ENCODE data around the gene ACY1. TPM values are rescaled to one million over a fixed set of nuclear protein-coding genes. Genes with fewer than 3 reads are reported as not detected.
A peak's percentile ranks its signal among the peaks of the same experiment; 100 is the strongest.

Gene ACY1
- total and polyA plus RNA-seq, 2 of the 13 experiments (the other 11 are each of a cell fraction or from before 2014, with no cell fraction given): 113 to 162 TPM

DNA sequence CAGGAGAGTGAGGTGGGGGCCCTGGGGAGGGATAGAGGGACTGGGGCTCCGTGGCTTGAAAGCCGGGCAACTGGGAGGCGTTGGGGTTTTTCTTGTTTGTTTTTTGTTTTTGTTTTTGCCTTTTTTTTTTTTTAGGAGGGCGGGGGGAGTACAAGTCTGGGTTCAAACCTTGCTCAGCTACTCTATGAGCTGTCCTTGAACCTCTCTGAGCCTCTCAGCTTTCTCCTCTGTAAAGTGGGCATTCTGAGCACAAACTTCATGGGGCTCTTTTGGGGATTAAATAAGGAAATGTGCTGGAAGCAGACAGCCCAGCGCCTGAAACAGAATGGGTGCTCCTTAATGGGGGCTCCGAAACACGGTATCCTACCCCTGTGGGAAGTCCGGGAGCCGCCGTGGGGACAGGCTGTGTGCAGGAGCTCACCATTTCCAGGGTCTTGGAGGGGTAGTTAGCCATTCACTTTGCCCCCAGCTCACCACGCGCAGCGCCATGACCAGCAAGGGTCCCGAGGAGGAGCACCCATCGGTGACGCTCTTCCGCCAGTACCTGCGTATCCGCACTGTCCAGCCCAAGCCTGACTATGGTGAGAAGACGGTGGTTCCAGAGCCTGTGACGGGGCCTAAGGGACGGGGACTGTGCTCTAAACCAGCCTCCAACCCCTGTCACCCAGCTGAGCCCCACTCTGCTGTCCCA is 388 bp downstream of the ACY1 start:
- 3% methylated on average over 11 of the region's 22 CpGs for WGBS (ENCODE audit: low lambda C conversion rate)
- in situ Hi-C loops (cut with HindIII; ENCODE audit: extremely low pct_ligation_motif_present, low pct_unique_long_range_greater_than_20kb): no loop called here
- TSS peak; percentile 92 for BruUV-seq (replicated peaks)
- TF ChIP-seq, protein P1, sequence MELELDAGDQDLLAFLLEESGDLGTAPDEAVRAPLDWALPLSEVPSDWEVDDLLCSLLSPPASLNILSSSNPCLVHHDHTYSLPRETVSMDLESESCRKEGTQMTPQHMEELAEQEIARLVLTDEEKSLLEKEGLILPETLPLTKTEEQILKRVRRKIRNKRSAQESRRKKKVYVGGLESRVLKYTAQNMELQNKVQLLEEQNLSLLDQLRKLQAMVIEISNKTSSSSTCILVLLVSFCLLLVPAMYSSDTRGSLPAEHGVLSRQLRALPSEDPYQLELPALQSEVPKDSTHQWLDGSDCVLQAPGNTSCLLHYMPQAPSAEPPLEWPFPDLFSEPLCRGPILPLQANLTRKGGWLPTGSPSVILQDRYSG (CRISPR knock-in tag; IDR thresholded peaks at IDR 0.05): no peak
- no peak for TF ChIP-seq HMGXB3 (CRISPR knock-in tag; IDR thresholded peaks at IDR 0.05; ENCODE audit: borderline replicate concordance)
- peak; percentile 3 for TF ChIP-seq HNRNPK (IDR thresholded peaks at IDR 0.05; ENCODE audit: low read depth, low read length, poor library complexity, severe bottlenecking)
- peak; percentile 45; the same call in 1 of the 2 replicates for TF ChIP-seq ZNF687 (CRISPR knock-in tag; IDR thresholded peaks at IDR 0.05)
- no peak for TF ChIP-seq DNMT3B (CRISPR knock-in tag; conservative IDR thresholded peaks at IDR 0.05)
- no peak for TF ChIP-seq ZFP90 (CRISPR knock-in tag; IDR thresholded peaks at IDR 0.05; ENCODE audit: borderline replicate concordance)
- TF ChIP-seq JUN (CRISPR knock-in tag; IDR thresholded peaks at IDR 0.05): no peak
- TF ChIP-seq HNRNPH1 (optimal IDR thresholded peaks at IDR 0.05; ENCODE audit: low read depth, low read length): peak; percentile 87
- TF ChIP-seq NFKBIZ (CRISPR knock-in tag; IDR thresholded peaks at IDR 0.05): 0 out of 2 replicates have a peak, but pooled peaks have one; percentile 11
- no peak for TF ChIP-seq ARID2 (CRISPR knock-in tag; IDR thresholded peaks at IDR 0.05; ENCODE audit: borderline replicate concordance)
- TF ChIP-seq ZNF816 (CRISPR knock-in tag; IDR thresholded peaks at IDR 0.05; ENCODE audit: borderline replicate concordance): peak; percentile 13; the same call in 1 of the 2 replicates
- TF ChIP-seq ZNF460 (CRISPR knock-in tag; IDR thresholded peaks at IDR 0.05; ENCODE audit: borderline replicate concordance): 0 out of 2 replicates have a peak, but pooled peaks have one; percentile 36
- no peak for TF ChIP-seq NCOA1 (CRISPR knock-in tag; IDR thresholded peaks at IDR 0.05)

More for the DNA sequence above, 388 bp downstream of the ACY1 start:
- DNase-seq (ENCODE audit: low spot score) (no peak), ATAC-seq (peak; percentile 2; the same call in 2 of the 3 replicates), FAIRE-seq (no peak)
- H2AFZ ChIP-seq (ENCODE audit: low read length): no peak overlapping the region
- H3K27ac ChIP-seq (ENCODE audit: extremely low read length, insufficient read depth, low read length): peak overlapping the region; percentile 94
- CTCF ChIA-PET (ENCODE audit: low intra/inter-chr PET ratio, low total read pairs): interaction anchor here (2.2 to 2.6 kb wide), 2 partner anchors 10 to 42 kb away, joined by 12 to 19 read pairs; partner anchors contain the start of genes ABHD14B, PARP3 and RRP9
- H3K4me3 ChIP-seq (replicated peaks in 1 of 3; ENCODE audit: insufficient read depth in 1 of 3, low read depth in 2 of 3, low read length in 3 of 3): peak overlapping the region; percentile 70 to 83 (median 73)
- H3K27me3 ChIP-seq (ENCODE audit: control insufficient read depth in 1 of 2, insufficient read depth in 2 of 2, low read length in 2 of 2): no peaks in the 10 kb centered on the region
- peak overlapping the region; percentile 89 for H3K9ac ChIP-seq (ENCODE audit: insufficient read depth, low read depth, low read length)
- H3K9me3 ChIP-seq (ENCODE audit: low read length): no peaks in the 10 kb centered on the region
- peaks cover 17% of the 10 kb centered on the region for H3K79me2 ChIP-seq (ENCODE audit: insufficient read depth, low read length)
- H3K4me2 ChIP-seq (ENCODE audit: low read depth, low read length): peak overlapping the region; percentile 98
- peaks cover 51% of the 10 kb centered on the region for H3K4me1 ChIP-seq (ENCODE audit: insufficient read depth, low read length)
- POLR2A ChIA-PET: interaction anchor here (0.9 to 6.4 kb wide), 11 partner anchors 10 to 484 kb away, joined by 3 to 187 read pairs (median 15); partner anchors contain the start of genes ABHD14A, ABHD14B, PARP3 and PCBP4
- intact Hi-C loops (cut with micrococcal nuclease; ENCODE audit: unreplicated experiment): loop anchor here (2.0 kb wide), 1 partner anchor 41 kb away; the partner anchor contains the start of gene PARP3
- H3K36me3 ChIP-seq (replicated peaks in 1 of 2; ENCODE audit: control insufficient read depth in 1 of 2, insufficient read depth in 2 of 2, low read length in 2 of 2): no peaks in the 10 kb centered on the region; a peak in 1 of 5 replicates
- H4K20me1 ChIP-seq (ENCODE audit: insufficient read depth, low read length): no peaks in the 10 kb centered on the region

Data from HepG2 (cell line).